ENCODE results near the gene MSTO1. TPM values are rescaled to one million over a fixed set of nuclear protein-coding genes. Genes with fewer than 3 reads are reported as not detected.

MSTO1 gene
- total RNA-seq, 2 experiments from 2014 or later, result 68.6 to 82.9 TPM

GRCh38 chr1:155649676-155650075 lies 39.7 kb downstream of the MSTO1 start:
- Histone ChIP-seq H3K36me3 (ENCODE audit: insufficient read depth, low read length) (no peaks in the 10 kb centered on the region), H3K4me3 (ENCODE audit: low read depth, low read length, poor library complexity, severe bottlenecking) (no peak overlapping the region), H3K4me2 (ENCODE audit: low read length) (no peak overlapping the region), H3K27ac (ENCODE audit: low read depth, low read length, poor library complexity, severe bottlenecking) (no peak overlapping the region), H3K9me3 (ENCODE audit: low read length) (0 out of 2 replicates have a peak, but pooled peaks cover 5% of the 10 kb centered on the region), H3K4me1 (ENCODE audit: insufficient read depth, low read length, poor library complexity, severe bottlenecking) (peaks cover 7% of the 10 kb centered on the region), H3K9me2 (ENCODE audit: insufficient read depth, low read length) (no peaks in the 10 kb centered on the region), H2AFZ (ENCODE audit: low read length) (no peak overlapping the region), H4K20me1 (ENCODE audit: insufficient read depth, low read length) (no peaks in the 10 kb centered on the region), H3K79me2 (ENCODE audit: insufficient read depth, low read depth, low read length) (no peaks in the 10 kb centered on the region)
- TF ChIP-seq EZH2phosphoT487 (IDR thresholded peaks at IDR 0.05; ENCODE audit: borderline replicate concordance, low read depth, low read length) (no peak), CTCF (conservative IDR thresholded peaks at IDR 0.05; ENCODE audit: low read length) (no peak)
- intact Hi-C loops (cut with micrococcal nuclease; ENCODE audit: unreplicated experiment), result no loop called here
- ChIA-PET POLR2A (no interaction called here), CTCF (ENCODE audit: unreplicated experiment) (no interaction called here)
- no peak for DNase-seq (ENCODE audit: low spot score)
- no TSS peak for BruUV-seq (replicated peaks)

GRCh38 chr1:155650231-155650757 lies 40.3 kb downstream of the MSTO1 start:
- Histone ChIP-seq H3K36me3 (ENCODE audit: insufficient read depth, low read length) (no peaks in the 10 kb centered on the region), H3K4me2 (ENCODE audit: low read length) (no peak overlapping the region), H3K4me1 (ENCODE audit: insufficient read depth, low read length, poor library complexity, severe bottlenecking) (peaks cover 7% of the 10 kb centered on the region), H3K4me3 (ENCODE audit: low read depth, low read length, poor library complexity, severe bottlenecking) (no peak overlapping the region), H3K9me2 (ENCODE audit: insufficient read depth, low read length) (no peaks in the 10 kb centered on the region), H3K79me2 (ENCODE audit: insufficient read depth, low read depth, low read length) (no peaks in the 10 kb centered on the region), H4K20me1 (ENCODE audit: insufficient read depth, low read length) (no peaks in the 10 kb centered on the region), H3K9me3 (ENCODE audit: low read length) (0 out of 2 replicates have a peak, but pooled peaks cover 5% of the 10 kb centered on the region), H2AFZ (ENCODE audit: low read length) (no peak overlapping the region), H3K27ac (ENCODE audit: low read depth, low read length, poor library complexity, severe bottlenecking) (no peak overlapping the region)
- DNase-seq (ENCODE audit: low spot score), result no peak
- BruUV-seq (replicated peaks), result no TSS peak
- CTCF ChIA-PET (ENCODE audit: unreplicated experiment), result no interaction called here
- POLR2A ChIA-PET, result no interaction called here
- intact Hi-C loops (cut with micrococcal nuclease; ENCODE audit: unreplicated experiment), result no loop called here
- TF ChIP-seq CTCF (conservative IDR thresholded peaks at IDR 0.05; ENCODE audit: low read length) (no peak), EZH2phosphoT487 (IDR thresholded peaks at IDR 0.05; ENCODE audit: borderline replicate concordance, low read depth, low read length) (no peak)

- Histone ChIP-seq H3K4me3 (ENCODE audit: low read depth, low read length, poor library complexity, severe bottlenecking) (no peak overlapping the region), H4K20me1 (ENCODE audit: insufficient read depth, low read length) (no peaks in the 10 kb centered on the region), H3K79me2 (ENCODE audit: insufficient read depth, low read depth, low read length) (no peaks in the 10 kb centered on the region), H3K36me3 (ENCODE audit: insufficient read depth, low read length) (0 out of 2 replicates have a peak, but pooled peaks cover under 1% of the 10 kb centered on the region), H3K9me2 (ENCODE audit: insufficient read depth, low read length) (no peaks in the 10 kb centered on the region), H3K4me2 (ENCODE audit: low read length) (no peak overlapping the region), H3K4me1 (ENCODE audit: insufficient read depth, low read length, poor library complexity, severe bottlenecking) (no peaks in the 10 kb centered on the region), H3K9me3 (ENCODE audit: low read length) (0 out of 2 replicates have a peak, but pooled peaks cover 5% of the 10 kb centered on the region), H2AFZ (ENCODE audit: low read length) (no peak overlapping the region), H3K27ac (ENCODE audit: low read depth, low read length, poor library complexity, severe bottlenecking) (no peak overlapping the region)
- BruUV-seq (replicated peaks), result no TSS peak
- no peak for DNase-seq (ENCODE audit: low spot score)
- TF ChIP-seq EZH2phosphoT487 (IDR thresholded peaks at IDR 0.05; ENCODE audit: borderline replicate concordance, low read depth, low read length), result no peak
- no peak for TF ChIP-seq CTCF (conservative IDR thresholded peaks at IDR 0.05; ENCODE audit: low read length)
- CTCF ChIA-PET (ENCODE audit: unreplicated experiment), result no interaction called here
- POLR2A ChIA-PET, result no interaction called here
- intact Hi-C loops (cut with micrococcal nuclease; ENCODE audit: unreplicated experiment), result no loop called here
These were observed 42.0 kb downstream of the MSTO1 start for GRCh38 chr1:155651861-155652661.

All from OCI-LY7 (cell line).